ENCODE measurements around the gene ZMAT3.

ZMAT3 gene

DNA sequence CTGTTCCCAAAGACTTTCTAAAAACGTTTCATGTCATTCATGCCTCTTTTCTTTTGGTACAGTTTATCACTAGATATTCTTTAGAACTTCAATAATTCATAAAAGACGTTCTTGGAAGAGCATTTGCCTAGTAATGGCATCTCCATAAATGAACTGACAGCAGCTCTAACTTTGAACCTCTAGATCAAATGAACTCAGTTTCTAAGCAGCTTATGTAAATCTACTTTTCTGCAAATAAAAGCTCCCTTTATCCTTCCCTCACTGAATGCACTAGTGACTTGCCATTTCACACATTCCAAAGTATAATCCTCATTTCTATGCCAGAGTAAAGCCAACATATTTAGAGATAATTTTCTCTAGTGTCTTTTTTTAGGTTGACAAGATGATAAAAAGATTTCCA is 85.2 kb downstream of the ZMAT3 start:
- DNase-seq (ENCODE audit: low read depth in 2 of 2), result no peak
- TF ChIP-seq, protein P1, sequence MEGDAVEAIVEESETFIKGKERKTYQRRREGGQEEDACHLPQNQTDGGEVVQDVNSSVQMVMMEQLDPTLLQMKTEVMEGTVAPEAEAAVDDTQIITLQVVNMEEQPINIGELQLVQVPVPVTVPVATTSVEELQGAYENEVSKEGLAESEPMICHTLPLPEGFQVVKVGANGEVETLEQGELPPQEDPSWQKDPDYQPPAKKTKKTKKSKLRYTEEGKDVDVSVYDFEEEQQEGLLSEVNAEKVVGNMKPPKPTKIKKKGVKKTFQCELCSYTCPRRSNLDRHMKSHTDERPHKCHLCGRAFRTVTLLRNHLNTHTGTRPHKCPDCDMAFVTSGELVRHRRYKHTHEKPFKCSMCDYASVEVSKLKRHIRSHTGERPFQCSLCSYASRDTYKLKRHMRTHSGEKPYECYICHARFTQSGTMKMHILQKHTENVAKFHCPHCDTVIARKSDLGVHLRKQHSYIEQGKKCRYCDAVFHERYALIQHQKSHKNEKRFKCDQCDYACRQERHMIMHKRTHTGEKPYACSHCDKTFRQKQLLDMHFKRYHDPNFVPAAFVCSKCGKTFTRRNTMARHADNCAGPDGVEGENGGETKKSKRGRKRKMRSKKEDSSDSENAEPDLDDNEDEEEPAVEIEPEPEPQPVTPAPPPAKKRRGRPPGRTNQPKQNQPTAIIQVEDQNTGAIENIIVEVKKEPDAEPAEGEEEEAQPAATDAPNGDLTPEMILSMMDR (IDR thresholded peaks at IDR 0.05; ENCODE audit: low read depth, low read length), result no peak

DNA sequence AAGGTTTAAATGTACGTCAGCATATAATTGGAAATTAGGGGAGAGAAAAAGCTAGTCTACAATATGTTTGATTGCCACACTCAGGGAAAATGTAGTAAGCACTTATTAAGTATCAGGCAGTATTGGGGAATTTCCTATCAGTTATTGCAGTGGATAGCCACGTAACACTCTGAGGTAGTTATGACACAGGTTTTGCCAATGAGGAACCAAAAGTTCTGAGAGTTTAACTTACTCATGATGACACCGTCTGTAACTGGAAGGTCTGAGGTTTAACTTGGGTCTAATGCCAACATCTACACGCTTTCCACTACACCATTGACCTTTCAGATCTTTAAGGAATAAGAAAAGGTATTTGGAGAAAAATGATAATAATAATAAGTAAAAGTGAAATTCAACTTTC is 89.5 kb downstream of the ZMAT3 start:
- DNase-seq (ENCODE audit: low read depth in 2 of 2), result peak in 1 of 2 donors; percentile 84
- H3K4me3 ChIP-seq (replicated peaks in 1 of 2; ENCODE audit: low read depth in 2 of 2, low read length in 2 of 2), result no peak overlapping the region
- TF ChIP-seq, protein P1 (IDR thresholded peaks at IDR 0.05; ENCODE audit: low read depth, low read length), result no peak

More for the DNA sequence above, 85.2 kb downstream of the ZMAT3 start:
- no peak overlapping the region for H3K4me3 ChIP-seq (replicated peaks in 1 of 2; ENCODE audit: low read depth in 2 of 2, low read length in 2 of 2)

DNA sequence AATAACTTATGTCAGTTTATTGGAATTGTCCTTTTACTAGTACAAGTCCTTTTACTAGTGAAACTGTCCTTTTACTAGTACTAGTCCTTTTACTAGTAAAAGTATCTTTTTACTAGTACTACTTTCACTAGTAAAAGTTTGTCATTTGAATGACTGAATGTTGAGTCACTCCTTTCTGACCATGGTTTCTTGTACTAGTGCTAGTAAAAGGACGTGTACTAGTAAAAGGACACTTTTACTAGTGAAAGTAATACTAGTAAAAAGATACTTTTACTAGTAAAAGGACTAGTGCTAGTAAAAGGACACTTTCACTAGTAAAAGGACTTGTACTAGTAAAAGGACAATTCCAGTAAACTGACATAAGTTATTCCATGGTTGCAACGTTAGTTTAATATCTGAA is 96.3 kb downstream of the ZMAT3 start:
- TF ChIP-seq, protein P1 (IDR thresholded peaks at IDR 0.05; ENCODE audit: low read depth, low read length), result no peak
- DNase-seq (ENCODE audit: low read depth in 2 of 2), result no peak
- no peak overlapping the region for H3K4me3 ChIP-seq (replicated peaks in 1 of 2; ENCODE audit: low read depth in 2 of 2, low read length in 2 of 2)

DNA sequence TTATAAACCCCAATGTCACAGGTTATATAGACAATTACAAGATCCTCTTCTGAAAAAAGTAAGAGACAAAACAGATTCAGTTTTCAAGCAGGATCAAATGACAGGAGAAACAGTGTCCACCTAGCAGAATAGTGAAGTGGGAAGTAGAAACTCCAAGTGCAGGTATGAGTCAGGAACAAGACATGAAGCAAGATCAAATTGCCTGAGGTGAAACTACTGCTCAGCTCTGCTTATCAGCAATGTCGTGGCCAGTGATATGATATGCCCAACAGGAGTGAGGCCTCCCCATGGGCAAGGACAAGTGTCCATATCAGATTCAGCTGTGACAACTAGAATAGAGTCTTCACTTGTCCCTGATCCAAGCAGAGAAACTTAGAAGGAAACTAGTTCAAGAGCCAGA is 100.0 kb downstream of the ZMAT3 start:
- TF ChIP-seq, protein P1 (IDR thresholded peaks at IDR 0.05; ENCODE audit: low read depth, low read length), result no peak
- H3K4me3 ChIP-seq (replicated peaks in 1 of 2; ENCODE audit: low read depth in 2 of 2, low read length in 2 of 2), result no peak overlapping the region
- no peak for DNase-seq (ENCODE audit: low read depth in 2 of 2)

DNA sequence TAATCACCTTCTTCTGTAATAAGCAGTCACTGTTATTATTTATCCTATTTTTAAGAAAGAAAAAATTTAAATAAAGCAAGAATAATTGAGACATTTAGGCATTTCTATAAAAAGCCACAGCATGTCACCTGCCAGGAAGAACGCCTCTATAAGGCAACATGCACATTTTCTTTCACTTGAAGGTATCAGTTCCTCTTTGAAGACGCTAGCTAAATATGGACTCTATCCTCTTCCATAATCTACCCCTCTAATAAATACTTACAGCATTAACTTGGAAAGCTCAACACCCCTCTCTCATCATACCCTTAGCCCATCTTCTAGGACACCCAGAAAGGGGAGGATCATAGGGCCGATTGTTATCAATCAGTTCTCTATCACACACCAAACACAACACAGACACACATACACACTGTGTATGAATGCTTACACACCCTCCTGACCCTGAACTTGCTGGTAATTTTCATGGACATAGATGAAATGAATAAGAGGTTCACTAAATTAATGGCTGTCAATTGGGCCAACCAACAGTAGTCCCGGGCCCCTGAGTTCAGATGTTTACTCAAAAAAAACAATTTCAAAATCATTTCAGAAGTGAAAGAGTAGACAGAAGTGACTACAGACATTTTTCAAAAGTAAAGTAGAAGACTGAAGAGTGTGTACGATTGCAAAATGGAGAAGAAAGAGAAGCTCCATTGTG is 102.5 kb downstream of the ZMAT3 start:
- H3K4me3 ChIP-seq (replicated peaks in 1 of 2; ENCODE audit: low read depth in 2 of 2, low read length in 2 of 2), result no peak overlapping the region
- no peak for DNase-seq (ENCODE audit: low read depth in 2 of 2)
- TF ChIP-seq, protein P1 (IDR thresholded peaks at IDR 0.05; ENCODE audit: low read depth, low read length), result no peak

Data from cardiac fibroblast (primary cell).